GM19025 (cell line): Measurements from ENCODE around the gene DOK4.
A peak's percentile ranks its signal among the peaks of the same experiment; 100 is the strongest.

ENCODE experiments used
- ATAC-seq: cut with Tn5 transposase; IDR thresholded peaks from one replicate; pipeline ENCODE4 v1.9.1; 2021; ENCODE audit warnings: mild to moderate bottlenecking, low read depth, moderate library complexity; ENCODE audit not compliant: unreplicated experiment

Gene DOK4

GRCh38 chr16:57479205-57479975 is 6.9 kb downstream of the DOK4 start:
- ATAC-seq = no peak

GRCh38 chr16:57478396-57479204 is 7.7 kb downstream of the DOK4 start:
- no peak for ATAC-seq

- ATAC-seq = no peak
Measured at GRCh38 chr16:57477531-57478202, 8.6 kb downstream of the DOK4 start.

GRCh38 chr16:57476546-57477410 is 9.5 kb downstream of the DOK4 start:
- ATAC-seq = no peak

GRCh38 chr16:57475711-57476339 is 10.5 kb downstream of the DOK4 start:
- ATAC-seq = peak; percentile 91

GRCh38 chr16:57474671-57475661 is 11.3 kb downstream of the DOK4 start:
- no peak for ATAC-seq

GRCh38 chr16:57473906-57474305 is 12.4 kb downstream of the DOK4 start:
- ATAC-seq = no peak

GRCh38 chr16:57473176-57473840 is 13.0 kb downstream of the DOK4 start:
- no peak for ATAC-seq

GRCh38 chr16:57472665-57473060 is 13.6 kb downstream of the DOK4 start:
- no peak for ATAC-seq

- ATAC-seq = no peak
Measured at GRCh38 chr16:57471852-57472664, 14.2 kb downstream of the DOK4 start.

- no peak for ATAC-seq
Measured at GRCh38 chr16:57471209-57471608, 15.1 kb downstream of the DOK4 start.

GRCh38 chr16:57470711-57471110 is 15.6 kb downstream of the DOK4 start:
- ATAC-seq = no peak

- no peak for ATAC-seq
Measured at GRCh38 chr16:57469917-57470470, 16.3 kb downstream of the DOK4 start.

GRCh38 chr16:57469046-57469445 is 17.2 kb downstream of the DOK4 start:
- no peak for ATAC-seq

- ATAC-seq = no peak
Measured at GRCh38 chr16:57468346-57468745, 17.9 kb downstream of the DOK4 start.

- no peak for ATAC-seq
Measured at GRCh38 chr16:57464523-57464922, 21.8 kb downstream of the DOK4 start.

GRCh38 chr16:57462978-57463362 is 23.3 kb downstream of the DOK4 start:
- no peak for ATAC-seq
